Suprapubic skin (tissue), 4 donors: ENCODE data around the gene YKT6.

Source experiments
- POLR2A ChIP-seq, 2 donors: fragments of 450-650 bp; IDR thresholded peaks; one replicate each; pipeline ENCODE4 v1.6.1; 2017; ENCODE audit warnings: antibody characterized with exemption in 2 of 2, mild to moderate bottlenecking in 2 of 2, moderate library complexity in 2 of 2
- POLR2AphosphoS5 ChIP-seq, 3 donors: sonication (generic); formaldehyde crosslinking; IDR thresholded peaks; one replicate each; pipeline ENCODE4 v1.6.1; 2017; ENCODE audit warnings: antibody characterized with exemption in 3 of 3
- TF ChIP-seq, protein P1 (sequence below), 2 donors: fragments of 200-600 bp in 1 of 2; fragments of 450-650 bp in 1 of 2; sonication (generic) in 1 of 2; IDR thresholded peaks; one replicate each; pipeline ENCODE4 v1.5.1; 2016 to 2019; ENCODE audit warnings: antibody characterized with exemption in 2 of 2, mild to moderate bottlenecking in 1 of 2, moderate library complexity in 1 of 2

DNA sequence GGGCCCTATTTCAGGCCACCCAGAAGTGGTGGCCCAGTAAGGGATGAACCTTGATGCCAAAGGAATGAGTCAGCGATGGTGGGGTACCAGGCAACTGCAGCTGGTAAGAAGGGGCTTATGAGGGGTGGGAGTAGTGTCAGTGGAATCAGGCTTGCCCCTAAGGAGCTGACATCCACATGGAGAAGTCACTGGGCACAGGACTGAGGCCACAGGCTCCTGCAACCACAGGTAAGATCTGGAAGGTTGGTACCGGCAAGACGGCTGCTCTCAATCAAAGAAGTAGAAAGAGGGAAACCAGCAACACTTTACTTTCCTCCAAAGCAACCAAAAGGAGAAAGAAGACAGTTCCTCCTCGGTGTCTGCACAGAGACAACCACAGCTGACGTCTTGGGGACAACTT is 14.0 kb upstream of the YKT6 start:
- no peak for TF ChIP-seq POLR2AphosphoS5 (IDR thresholded peaks at IDR 0.05)
- TF ChIP-seq, protein P1, sequence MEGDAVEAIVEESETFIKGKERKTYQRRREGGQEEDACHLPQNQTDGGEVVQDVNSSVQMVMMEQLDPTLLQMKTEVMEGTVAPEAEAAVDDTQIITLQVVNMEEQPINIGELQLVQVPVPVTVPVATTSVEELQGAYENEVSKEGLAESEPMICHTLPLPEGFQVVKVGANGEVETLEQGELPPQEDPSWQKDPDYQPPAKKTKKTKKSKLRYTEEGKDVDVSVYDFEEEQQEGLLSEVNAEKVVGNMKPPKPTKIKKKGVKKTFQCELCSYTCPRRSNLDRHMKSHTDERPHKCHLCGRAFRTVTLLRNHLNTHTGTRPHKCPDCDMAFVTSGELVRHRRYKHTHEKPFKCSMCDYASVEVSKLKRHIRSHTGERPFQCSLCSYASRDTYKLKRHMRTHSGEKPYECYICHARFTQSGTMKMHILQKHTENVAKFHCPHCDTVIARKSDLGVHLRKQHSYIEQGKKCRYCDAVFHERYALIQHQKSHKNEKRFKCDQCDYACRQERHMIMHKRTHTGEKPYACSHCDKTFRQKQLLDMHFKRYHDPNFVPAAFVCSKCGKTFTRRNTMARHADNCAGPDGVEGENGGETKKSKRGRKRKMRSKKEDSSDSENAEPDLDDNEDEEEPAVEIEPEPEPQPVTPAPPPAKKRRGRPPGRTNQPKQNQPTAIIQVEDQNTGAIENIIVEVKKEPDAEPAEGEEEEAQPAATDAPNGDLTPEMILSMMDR (IDR thresholded peaks at IDR 0.05) = no peak
- TF ChIP-seq POLR2A (IDR thresholded peaks at IDR 0.05) = no peak
